Activated CD4-positive, CD25-positive, alpha-beta regulatory T cell treated with anti-CD3 and anti-CD28 coated beads, Interleukin-2, amount 50 U/mL, for 24 hours (primary cell): ENCODE data around the gene SLC18A3.
A peak's percentile ranks its signal among the peaks of the same experiment; 100 is the strongest.

Source experiments
- ATAC-seq, 2 donors: fragments of 150-1000 bp; cut with Tn5 transposase; one replicate each; pipeline ENCODE4 v1.10.0; 2021; ENCODE audit warnings: mild to moderate bottlenecking in 1 of 2, moderate library complexity in 1 of 2

Gene SLC18A3

GRCh38 chr10:49629431-49629881 lies 19.3 kb downstream of the SLC18A3 start:
- no peak for ATAC-seq

- ATAC-seq = no peak
Observed at GRCh38 chr10:49631975-49632374, 21.9 kb downstream of the SLC18A3 start.

DNA sequence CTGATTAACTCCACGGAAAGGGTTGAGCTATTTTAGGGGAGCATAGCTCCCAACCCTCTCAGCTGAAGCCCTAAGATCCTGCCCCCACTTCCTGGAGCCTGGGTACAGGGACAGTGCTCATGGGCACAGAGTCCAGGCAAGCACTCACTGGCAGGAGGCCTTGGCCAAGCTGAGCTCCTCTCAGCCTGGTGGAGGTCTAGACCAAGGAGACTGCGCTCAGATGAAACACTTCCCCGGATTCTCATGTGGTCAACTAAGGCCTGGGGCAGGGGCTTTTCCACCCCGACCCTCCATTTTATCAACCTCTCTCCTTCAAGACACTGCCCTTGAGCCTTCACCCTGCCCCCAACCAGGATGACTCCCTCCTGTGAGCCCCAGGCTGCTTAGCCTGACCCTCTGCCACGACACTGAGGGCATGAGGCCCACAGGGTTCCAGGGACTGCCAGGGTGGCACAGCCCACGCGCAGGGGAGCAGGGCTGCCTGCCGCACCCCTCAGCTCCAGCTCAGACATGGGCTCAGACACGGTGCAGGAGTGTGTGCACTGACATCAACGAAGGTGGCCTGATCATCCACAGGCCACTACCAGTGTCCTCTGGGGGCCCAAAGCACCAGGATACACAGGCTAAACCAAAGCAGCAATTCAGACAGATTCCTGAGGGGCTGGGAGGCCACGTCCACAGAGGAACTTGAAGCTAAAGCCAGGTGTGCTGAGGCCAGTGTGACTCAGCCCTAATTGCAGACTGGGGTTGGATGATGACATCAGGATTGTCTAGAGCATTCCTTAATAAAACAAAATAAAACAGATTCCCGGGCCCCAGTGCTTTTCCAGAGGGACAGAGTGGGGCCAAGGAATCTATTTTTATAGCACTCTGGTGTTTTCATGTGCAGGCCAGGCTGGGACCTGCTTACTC lies 22.6 kb downstream of the SLC18A3 start:
- ATAC-seq = peak in 1 of 2 donors; percentile 8

- ATAC-seq = no peak
Observed at GRCh38 chr10:49633327-49634068, 23.4 kb downstream of the SLC18A3 start.

- no peak for ATAC-seq
Observed at GRCh38 chr10:49634069-49634660, 24.1 kb downstream of the SLC18A3 start.

GRCh38 chr10:49642311-49642710 lies 32.2 kb downstream of the SLC18A3 start:
- no peak for ATAC-seq

GRCh38 chr10:49643241-49644034 lies 33.3 kb downstream of the SLC18A3 start:
- no peak for ATAC-seq

DNA sequence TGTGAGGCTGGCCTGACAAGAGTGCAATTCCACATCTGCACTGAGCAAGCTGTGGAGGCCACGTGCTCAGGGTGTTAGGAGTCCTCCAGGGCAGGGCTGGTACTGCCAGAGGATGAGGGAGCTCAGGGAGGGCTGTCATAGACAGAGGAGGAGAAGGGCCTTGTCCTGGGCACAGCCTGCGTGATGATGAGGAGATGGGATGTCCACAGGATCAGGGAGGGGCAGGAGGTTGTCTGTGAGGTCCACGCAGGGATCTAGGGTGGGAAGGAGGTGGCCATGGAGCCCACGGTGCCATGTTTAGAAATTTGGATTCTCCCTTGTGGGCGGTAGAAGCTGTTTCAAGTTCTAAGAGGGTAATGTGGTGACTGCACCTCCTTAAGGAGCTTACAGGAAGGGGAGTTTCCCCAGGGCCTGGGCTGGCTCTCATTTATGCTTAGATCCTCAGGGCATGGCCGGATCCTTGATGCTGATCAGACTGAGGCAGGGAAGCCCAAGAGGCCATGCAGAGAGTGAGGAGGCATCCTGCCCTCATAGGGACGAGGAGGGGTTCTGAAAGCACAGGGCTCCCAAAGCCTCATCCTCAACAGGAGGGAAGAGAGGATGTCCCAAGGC lies 34.0 kb downstream of the SLC18A3 start:
- ATAC-seq = no peak

DNA sequence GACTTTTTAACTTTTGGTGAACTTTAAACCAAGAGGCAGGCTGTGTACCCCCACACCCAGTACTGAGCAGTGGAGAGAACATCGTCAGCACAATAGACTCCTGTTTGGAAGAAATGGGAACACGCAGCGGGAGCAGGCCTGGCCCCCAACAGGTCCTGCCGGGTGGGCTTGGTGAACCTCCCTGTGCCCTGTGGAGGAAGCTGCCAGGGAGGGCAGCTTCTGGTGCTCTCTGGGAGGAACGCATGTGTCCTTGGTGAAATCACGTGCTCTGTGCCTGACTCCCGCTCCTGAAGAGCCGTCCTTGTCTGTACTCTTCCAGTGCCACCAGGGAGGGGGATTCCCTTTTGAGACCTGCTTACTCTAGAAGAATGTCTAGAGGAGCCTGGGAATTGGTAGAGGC lies 35.3 kb downstream of the SLC18A3 start:
- no peak for ATAC-seq

DNA sequence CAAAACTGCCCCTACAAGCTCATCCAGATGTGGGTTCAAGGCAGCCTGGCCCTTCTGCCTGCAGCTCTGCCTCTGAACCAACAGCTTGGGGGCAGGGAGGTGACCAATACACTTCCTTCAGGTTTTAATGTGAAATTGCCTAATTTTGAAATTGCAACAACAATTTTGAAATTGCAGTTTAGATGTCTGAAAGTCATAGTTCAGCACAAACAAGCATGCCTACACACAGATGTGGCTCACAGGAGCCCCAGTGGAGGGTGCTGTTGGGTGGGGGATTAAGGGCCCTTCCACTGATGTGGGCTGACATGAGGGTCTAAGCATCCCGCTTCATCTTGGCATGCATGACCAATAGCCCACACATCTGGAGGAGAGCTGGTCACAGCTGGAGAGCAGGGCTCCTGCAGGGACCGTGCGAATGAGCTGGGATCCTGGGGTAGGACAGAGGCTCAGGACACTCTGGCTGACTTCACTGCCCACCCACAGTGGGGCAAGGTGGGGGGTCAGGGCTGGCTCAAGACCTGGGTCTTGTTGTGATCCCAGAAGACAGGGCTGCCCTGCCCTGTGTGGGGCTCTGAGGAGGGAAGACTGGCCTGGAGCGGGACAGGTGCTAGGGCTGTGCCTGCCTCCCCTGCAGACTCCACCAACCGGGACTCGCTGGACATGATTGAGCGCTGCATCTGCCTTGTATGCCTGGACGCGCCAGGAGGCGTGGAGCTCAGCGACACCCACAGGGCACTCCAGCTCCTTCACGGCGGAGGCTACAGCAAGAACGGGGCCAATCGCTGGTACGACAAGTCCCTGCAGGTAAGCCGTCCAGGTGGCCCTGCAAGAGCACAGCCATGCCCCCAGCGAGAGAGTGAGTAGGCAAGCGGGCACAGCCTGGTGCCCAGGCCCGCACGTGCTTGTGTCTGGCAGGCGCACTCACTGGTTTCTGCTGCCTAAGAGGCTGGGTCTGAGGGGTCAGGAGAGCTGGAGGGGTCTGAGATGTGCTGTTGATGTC lies 36.1 kb downstream of the SLC18A3 start:
- no peak for ATAC-seq

DNA sequence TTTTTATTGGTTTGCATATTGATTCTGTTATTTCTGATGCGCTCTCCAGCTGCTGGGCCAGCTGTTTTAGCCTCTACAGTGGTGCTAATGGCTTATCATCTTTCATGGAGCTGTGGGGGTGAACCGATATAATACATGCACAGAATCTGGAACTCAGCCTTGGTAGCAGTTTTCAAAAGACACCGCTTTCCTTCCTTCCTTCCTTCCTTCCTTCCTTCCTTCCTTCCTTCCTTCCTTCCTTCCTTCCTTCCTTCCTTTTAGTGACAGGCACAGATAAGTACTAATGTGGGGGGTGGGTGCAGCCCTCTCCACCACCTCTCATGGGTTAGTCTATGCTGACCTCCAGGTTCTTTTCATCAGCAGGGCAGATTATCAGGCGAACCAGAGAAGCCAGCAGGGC lies 37.4 kb downstream of the SLC18A3 start:
- no peak for ATAC-seq

DNA sequence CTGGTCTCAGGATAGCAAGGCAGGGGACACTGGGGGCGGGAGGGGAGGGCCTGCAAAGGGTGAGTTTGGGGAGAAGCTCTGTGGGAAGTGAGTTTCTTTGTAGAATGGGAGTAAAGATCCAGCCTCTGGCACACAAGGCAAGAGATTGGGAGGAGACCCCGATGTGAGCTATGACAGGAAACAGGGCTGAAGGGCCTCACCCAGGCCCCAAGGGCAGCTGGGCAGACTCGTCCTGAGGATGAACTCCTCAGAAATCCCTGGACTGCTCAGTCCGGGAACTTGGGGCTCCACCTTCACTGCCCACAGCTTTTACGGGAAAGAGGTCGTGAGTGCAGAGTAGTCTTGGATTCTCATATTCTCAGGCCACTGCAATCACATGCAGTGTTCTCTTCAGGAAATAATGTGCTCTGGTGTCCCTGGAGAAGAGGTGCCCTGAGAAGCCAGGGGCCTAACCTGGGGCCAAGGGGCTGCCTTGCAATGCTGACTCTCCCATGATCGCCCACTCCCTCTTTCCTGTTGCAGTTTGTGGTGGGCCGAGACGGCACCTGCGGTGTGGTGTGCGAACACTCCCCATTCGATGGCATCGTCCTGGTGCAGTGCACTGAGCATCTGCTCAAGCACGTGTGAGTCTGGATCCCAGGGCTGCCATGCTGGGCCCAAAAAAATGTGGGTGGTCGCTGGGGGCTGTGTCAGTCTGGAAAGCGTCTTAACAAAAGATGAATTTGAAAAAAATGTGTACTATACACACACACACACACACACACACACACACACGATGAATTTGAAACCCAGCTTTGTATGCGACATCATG lies 38.1 kb downstream of the SLC18A3 start:
- no peak for ATAC-seq

DNA sequence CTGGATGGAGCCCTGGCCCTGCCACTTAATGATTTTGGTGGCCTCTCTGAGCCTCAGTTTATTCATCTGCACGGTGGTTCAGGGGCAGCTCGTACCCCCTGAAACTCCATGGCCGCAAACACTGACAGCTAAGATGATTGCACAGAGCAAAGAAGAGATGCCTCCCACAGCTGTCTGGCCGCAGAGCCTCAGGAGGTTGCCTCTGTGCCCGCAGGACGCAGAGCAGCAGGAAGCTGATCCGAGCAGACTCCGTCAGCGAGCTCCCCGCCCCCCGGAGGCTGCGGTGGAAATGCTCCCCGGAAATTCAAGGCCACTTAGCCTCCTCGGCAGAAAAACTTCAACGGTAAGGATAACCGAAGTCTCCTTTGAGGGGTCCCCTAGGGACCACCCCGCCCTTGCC lies 39.2 kb downstream of the SLC18A3 start:
- no peak for ATAC-seq

- no peak for ATAC-seq
Observed at GRCh38 chr10:49649936-49650723, 40.0 kb downstream of the SLC18A3 start.

GRCh38 chr10:49650724-49651034 lies 40.6 kb downstream of the SLC18A3 start:
- no peak for ATAC-seq

DNA sequence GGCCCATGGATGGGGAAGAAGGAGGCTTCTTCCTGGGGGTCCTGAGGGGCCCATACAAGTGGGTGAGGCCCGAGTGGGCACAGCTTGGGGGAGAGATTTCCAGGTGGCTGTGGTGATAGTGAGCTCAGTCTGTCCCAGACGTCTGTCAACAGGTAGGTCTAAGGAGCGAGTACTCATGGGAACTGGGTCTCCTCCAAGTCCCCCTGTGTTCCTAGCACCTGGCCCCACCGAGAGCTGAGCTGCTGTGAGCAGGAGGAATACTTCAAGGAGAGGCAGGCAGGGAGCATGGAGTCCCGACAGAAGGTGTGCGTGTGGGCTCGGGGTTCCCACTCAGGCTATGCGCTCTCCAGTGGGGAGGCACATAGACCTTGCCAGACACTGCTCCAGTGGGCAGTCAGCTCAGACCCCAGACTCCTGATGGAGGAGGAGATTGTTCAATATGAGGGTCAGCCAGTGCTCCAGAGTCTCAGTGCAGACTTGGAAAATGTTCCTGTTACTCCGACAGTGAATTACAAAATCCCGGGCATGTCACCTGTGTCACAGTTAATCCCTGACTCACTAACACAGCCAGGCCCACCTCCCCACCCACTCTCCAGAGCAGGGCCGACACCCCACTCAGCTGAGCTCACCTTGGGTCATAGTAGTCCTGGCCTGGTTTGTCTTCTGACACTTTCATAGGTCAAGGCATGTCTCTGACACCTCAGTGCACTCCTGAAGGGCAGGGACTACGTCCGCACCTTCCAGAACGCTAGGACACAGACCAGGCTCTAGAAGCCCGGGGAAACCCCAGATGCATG lies 41.1 kb downstream of the SLC18A3 start:
- no peak for ATAC-seq

- no peak for ATAC-seq
Observed at GRCh38 chr10:49651917-49652316, 41.8 kb downstream of the SLC18A3 start.
